B cell (primary cell): ENCODE data around the gene MAPT.

Source experiments
- EZH2 ChIP-seq: IDR thresholded peaks from 2 replicates; pipeline ENCODE4 v1.6.1; 2012; ENCODE audit warnings: borderline replicate concordance, low read depth, mild to moderate bottlenecking, moderate library complexity, low read length; ENCODE audit not compliant: insufficient read depth, poor library complexity, severe bottlenecking
- TF ChIP-seq, protein P1 (sequence below): fragments of 200-600 bp; IDR thresholded peaks from one replicate; pipeline ENCODE4 v1.8.0; 2022; ENCODE audit warnings: antibody characterized with exemption, mild to moderate bottlenecking

DNA sequence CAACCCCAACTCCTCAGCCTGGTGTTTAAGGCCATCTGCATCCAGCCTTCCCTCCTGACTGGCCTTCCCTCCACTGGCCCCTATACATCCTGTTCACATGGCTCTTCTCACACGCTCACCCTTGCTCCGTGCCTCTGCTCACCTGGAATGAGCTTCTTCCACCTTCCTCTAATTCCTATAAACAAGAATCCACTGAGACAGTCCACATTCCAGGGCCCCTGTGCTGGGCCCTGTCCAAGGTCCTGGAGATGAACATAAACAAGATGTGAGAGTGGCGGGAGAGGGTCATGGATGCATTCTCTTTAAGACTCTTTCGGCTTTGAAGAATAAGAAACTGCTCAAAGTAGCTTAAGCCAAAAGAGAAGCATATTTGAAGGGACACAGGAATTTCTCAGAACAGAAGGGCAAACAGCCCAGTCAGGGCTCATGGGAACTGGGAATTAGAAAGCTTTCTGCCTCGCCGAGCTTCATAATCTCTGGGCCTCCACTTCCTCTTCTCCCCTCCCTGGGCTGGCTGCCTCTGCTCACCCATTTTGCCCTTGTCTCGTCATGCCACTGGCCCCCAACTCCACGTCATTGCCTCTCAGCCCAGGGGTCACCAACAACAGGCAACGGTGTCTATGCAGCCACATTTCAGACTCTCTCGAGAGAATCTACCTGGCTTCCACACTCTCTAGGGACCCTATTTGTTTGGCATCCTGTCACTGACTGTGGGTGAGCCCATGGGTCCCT is 36.2 kb upstream of the MAPT start:
- TF ChIP-seq, protein P1, sequence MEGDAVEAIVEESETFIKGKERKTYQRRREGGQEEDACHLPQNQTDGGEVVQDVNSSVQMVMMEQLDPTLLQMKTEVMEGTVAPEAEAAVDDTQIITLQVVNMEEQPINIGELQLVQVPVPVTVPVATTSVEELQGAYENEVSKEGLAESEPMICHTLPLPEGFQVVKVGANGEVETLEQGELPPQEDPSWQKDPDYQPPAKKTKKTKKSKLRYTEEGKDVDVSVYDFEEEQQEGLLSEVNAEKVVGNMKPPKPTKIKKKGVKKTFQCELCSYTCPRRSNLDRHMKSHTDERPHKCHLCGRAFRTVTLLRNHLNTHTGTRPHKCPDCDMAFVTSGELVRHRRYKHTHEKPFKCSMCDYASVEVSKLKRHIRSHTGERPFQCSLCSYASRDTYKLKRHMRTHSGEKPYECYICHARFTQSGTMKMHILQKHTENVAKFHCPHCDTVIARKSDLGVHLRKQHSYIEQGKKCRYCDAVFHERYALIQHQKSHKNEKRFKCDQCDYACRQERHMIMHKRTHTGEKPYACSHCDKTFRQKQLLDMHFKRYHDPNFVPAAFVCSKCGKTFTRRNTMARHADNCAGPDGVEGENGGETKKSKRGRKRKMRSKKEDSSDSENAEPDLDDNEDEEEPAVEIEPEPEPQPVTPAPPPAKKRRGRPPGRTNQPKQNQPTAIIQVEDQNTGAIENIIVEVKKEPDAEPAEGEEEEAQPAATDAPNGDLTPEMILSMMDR: no peak
- TF ChIP-seq EZH2: no peak
